Psoas muscle (tissue), 8 donors: ENCODE measurements around the gene SH3RF1. TPM values are rescaled to one million over a fixed set of nuclear protein-coding genes. Genes with fewer than 3 reads are reported as not detected.

Source experiments
- ATAC-seq, 4 donors: fragments of 200-7000 bp; cut with Tn5 transposase; one replicate each; pipeline ENCODE4 v1.9.1; 2020; ENCODE audit warnings: moderate library complexity in 3 of 4, mild to moderate bottlenecking in 2 of 4
- DNase-seq, 2 donors: peaks; one replicate each; pipeline ENCODE4 v3.0.0-alpha.2; 2020
- H3K27ac ChIP-seq: fragments of 200-600 bp; one replicate; pipeline ENCODE4 v1.8.0; 2022
- H3K27me3 ChIP-seq, 3 donors: fragments of 200-600 bp in 1 of 3; one replicate each; pipeline versions ENCODE4 v1.6.1 to v1.8.0; 2013 to 2022; ENCODE audit warnings: low read length in 2 of 3, mild to moderate bottlenecking in 2 of 3, moderate library complexity in 1 of 3; ENCODE audit not compliant: insufficient read depth in 3 of 3
- H3K36me3 ChIP-seq, 2 donors: fragments of 200-600 bp in 1 of 2; one replicate each; pipeline versions ENCODE4 v1.6.1 to v1.8.0; 2013 to 2022; ENCODE audit warnings: low read depth in 1 of 2, mild to moderate bottlenecking in 1 of 2, moderate library complexity in 1 of 2; ENCODE audit not compliant: insufficient read depth in 1 of 2
- H3K4me1 ChIP-seq: fragments of 200-600 bp; one replicate; pipeline ENCODE4 v1.8.0; 2022
- H3K4me3 ChIP-seq: fragments of 200-600 bp; one replicate; pipeline ENCODE4 v1.8.0; 2022; ENCODE audit warnings: mild to moderate bottlenecking
- H3K9me3 ChIP-seq: fragments of 200-600 bp; one replicate; pipeline ENCODE4 v1.8.0; 2022
- CTCF ChIP-seq: fragments of 200-600 bp; IDR thresholded peaks from one replicate; pipeline ENCODE4 v1.8.0; 2022; ENCODE audit warnings: antibody characterized with exemption
- WGBS, 3 donors: extraction: QIAGEN DNeasy Blood & Tissue Kit; methylation state at CpG; one replicate each; pipeline versions ENCODE4 v1.1.6 to v1.1.7; 2013; 5-methylcytosine and 5-hydroxymethylcytosine counted together
- intact Hi-C, 2 donors: fragments of 100-400 bp; cut with DNase I; formaldehyde crosslinking; loops; one replicate each; pipeline versions ENCODE4 v1.11.0 to v1.14.2; 2022
- polyA plus RNA-seq, 3 donors: library from polyadenylated mRNA; stranded (reverse); fragments of 200-250 nt; gene quantifications; one replicate each; pipeline ENCODE4 v1.2.3, GENCODE V29; 2013
- total RNA-seq, 4 donors: library from RNA; stranded (reverse); fragmentation: NEBNext Ultra II Directional in 2 of 4; extraction: Animal tissue kit (Norgen Biotek cat#: 25700) in 2 of 4; gene quantifications; one replicate each; pipeline versions ENCODE4 v1.2.1 to v1.2.4, GENCODE V29; 2021 to 2023
- donor health status: healthy with polysubstance abuse.
- donor health status: DM: no; HTN: no; CAD: no; lungs with moderate emphysema.
- donor health status: Bipolar disorder and iron deficiency.
- donor health status: healthy.
- donor health status: DM: yes; HTN: yes; CAD: no.
- donor health status: DM: no; HTN: no; CAD: no.
- donor health status: DM: no; HTN: no; CAD: no.
- donor health status: DM: yes; HTN: yes; CAD: no.

Gene SH3RF1
- total and polyA plus RNA-seq, 7 donors, result 4.8 to 35.9 (median 19.2) TPM

GRCh38 chr4:169248645-169249044 lies 22.1 kb downstream of the SH3RF1 start:
- H3K4me1 ChIP-seq, result peaks cover 45% of the 10 kb centered on the region
- intact Hi-C loops, result no loop called here
- 96 to 99% (median 98%) methylated on average over 8 of the region's 8 CpGs for WGBS, 3 donors

GRCh38 chr4:169246957-169247396 lies 23.8 kb downstream of the SH3RF1 start:
- H3K9me3 ChIP-seq, result no peaks in the 10 kb centered on the region
- no peaks in the 10 kb centered on the region for H3K36me3 ChIP-seq
- no peaks in the 10 kb centered on the region for H3K27me3 ChIP-seq
- intact Hi-C loops, result no loop called here
- peak in 2 of 4 donors; percentile 40 to 58 for ATAC-seq
- DNase-seq, result no peak
- no peak overlapping the region for H3K4me3 ChIP-seq
- H3K4me1 ChIP-seq, result peaks cover 33% of the 10 kb centered on the region
- no peak overlapping the region for H3K27ac ChIP-seq
- WGBS, 3 donors, result 61 to 75% (median 71%) methylated on average over 2 of the region's 2 CpGs
- TF ChIP-seq CTCF, result no peak

More at GRCh38 chr4:169248645-169249044, 22.1 kb downstream of the SH3RF1 start:
- no peak for TF ChIP-seq CTCF
- ATAC-seq (no peak), DNase-seq (no peak)
- H3K4me3 ChIP-seq, result no peak overlapping the region
- H3K36me3 ChIP-seq, result no peaks in the 10 kb centered on the region
- H3K9me3 ChIP-seq, result no peaks in the 10 kb centered on the region
- H3K27ac ChIP-seq, result no peak overlapping the region
- H3K27me3 ChIP-seq, result no peaks in the 10 kb centered on the region

GRCh38 chr4:169246279-169246678 lies 24.5 kb downstream of the SH3RF1 start:
- peaks cover 26% of the 10 kb centered on the region for H3K4me1 ChIP-seq
- no peaks in the 10 kb centered on the region for H3K9me3 ChIP-seq
- H3K4me3 ChIP-seq, result no peak overlapping the region
- no peak for TF ChIP-seq CTCF
- no peak for DNase-seq
- 61 to 75% (median 64%) methylated on average over 3 of the region's 3 CpGs for WGBS, 3 donors
- ATAC-seq, result no peak
- intact Hi-C loops, result no loop called here
- no peaks in the 10 kb centered on the region for H3K27me3 ChIP-seq
- no peak overlapping the region for H3K27ac ChIP-seq
- no peaks in the 10 kb centered on the region for H3K36me3 ChIP-seq

- H3K4me3 ChIP-seq, result no peak overlapping the region
- intact Hi-C loops, result no loop called here
- H3K27ac ChIP-seq, result no peak overlapping the region
- DNase-seq (no peak), ATAC-seq (no peak)
- 92 to 95% (median 94%) methylated on average over 2 of the region's 2 CpGs for WGBS, 3 donors
- H3K9me3 ChIP-seq, result no peaks in the 10 kb centered on the region
- H3K27me3 ChIP-seq, result no peaks in the 10 kb centered on the region
- no peak for TF ChIP-seq CTCF
- peaks cover 26% of the 10 kb centered on the region for H3K4me1 ChIP-seq
- no peaks in the 10 kb centered on the region for H3K36me3 ChIP-seq
Observed at GRCh38 chr4:169245061-169245460, 25.7 kb downstream of the SH3RF1 start.

GRCh38 chr4:169243825-169244609 lies 26.7 kb downstream of the SH3RF1 start:
- TF ChIP-seq CTCF, result no peak
- H3K4me1 ChIP-seq, result peaks cover 28% of the 10 kb centered on the region
- WGBS, 3 donors, result 56 to 64% (median 57%) methylated on average over 2 of the region's 2 CpGs
- H3K27me3 ChIP-seq, result no peaks in the 10 kb centered on the region
- H3K9me3 ChIP-seq, result no peaks in the 10 kb centered on the region
- ATAC-seq (no peak), DNase-seq (no peak)
- no peak overlapping the region for H3K27ac ChIP-seq
- no peak overlapping the region for H3K4me3 ChIP-seq
- intact Hi-C loops, result no loop called here
- H3K36me3 ChIP-seq, result no peaks in the 10 kb centered on the region
